Kasumi-1 (cell line): ENCODE data around the gene NFYB.
"Not testable (repeated sequence)": the region's sequence is repeated elsewhere in the genome, so short reads cannot be mapped to it uniquely, and the experiment has no call there.

ENCODE experiments used
- DNase-seq, 2 experiments: peaks; one replicate each; lab custom pipeline; 2025; lab: John Stamatoyannopoulos, UW

The NFYB gene

DNA sequence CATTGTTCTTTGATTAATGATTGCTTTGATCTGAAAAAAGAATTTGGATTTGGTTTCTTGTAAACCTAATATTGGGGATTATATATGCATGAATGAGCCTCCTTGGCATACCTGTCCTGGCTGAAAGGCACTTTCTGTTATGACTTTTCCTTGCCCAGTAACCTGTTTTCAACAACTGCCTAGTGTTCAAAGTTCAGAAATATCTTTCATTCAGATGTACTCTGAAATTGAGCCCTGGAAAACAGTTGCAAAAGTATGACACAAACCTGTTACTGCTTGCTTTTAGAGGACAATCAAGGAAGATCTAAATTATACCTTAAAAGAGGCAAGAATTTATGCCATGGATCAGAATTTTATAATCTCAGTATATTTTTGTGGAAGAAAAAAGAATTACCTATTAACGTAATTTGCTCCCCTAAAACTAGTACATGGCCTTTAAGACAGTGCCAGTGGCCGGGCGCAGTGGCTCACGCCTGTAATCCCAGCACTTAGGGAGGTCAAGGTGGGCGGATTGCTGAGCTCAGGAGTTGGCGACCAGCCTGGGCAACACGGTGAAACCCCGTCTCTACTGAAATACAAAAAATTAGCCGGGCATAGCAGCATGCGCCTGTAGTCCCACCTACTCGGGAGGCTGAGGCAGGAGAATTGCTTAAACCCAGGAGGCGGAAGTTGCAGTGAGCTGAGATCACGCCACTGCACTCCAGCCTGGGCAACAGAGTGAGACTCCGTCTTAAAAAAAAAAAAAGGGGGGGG is 23.0 kb downstream of the NFYB start:
- DNase-seq, result not testable (repeated sequence)

DNA sequence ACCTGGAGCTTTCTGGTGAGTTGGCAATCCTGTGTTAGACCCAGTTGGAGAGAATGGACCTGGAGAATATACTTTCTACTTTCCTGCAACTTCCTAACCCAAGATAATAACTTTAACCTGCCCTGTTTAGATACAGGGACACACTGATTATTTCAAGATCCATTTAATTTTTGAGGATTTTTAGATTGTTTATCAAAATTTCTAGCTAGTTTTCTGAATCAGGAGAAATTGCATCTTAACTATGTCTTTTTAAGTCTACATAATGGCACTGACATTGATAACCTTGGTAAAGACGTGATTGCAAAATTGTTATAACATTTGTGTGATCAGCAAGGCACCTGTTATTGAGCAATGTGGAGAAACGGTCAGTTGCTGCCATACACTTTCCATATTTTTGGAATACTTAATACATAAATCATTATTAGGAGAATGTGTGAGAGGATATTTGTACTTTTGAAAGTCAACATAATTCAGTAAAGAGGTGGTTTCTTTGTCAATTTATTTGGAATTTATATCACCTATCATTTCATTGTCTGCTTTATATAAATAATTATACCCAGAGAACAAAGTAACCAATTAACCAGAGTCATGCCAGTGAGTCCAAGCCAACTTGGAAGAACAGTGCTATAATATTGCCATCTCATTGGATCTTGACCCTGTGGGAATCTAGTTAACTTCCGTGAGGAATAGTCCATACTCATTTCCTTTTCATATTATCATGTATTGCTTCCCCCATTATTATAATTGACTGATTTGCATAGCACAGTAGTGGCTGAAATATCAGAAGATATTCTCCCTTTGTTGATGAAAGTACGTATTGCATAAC is 28.4 kb downstream of the NFYB start:
- DNase-seq, result no peak

DNA sequence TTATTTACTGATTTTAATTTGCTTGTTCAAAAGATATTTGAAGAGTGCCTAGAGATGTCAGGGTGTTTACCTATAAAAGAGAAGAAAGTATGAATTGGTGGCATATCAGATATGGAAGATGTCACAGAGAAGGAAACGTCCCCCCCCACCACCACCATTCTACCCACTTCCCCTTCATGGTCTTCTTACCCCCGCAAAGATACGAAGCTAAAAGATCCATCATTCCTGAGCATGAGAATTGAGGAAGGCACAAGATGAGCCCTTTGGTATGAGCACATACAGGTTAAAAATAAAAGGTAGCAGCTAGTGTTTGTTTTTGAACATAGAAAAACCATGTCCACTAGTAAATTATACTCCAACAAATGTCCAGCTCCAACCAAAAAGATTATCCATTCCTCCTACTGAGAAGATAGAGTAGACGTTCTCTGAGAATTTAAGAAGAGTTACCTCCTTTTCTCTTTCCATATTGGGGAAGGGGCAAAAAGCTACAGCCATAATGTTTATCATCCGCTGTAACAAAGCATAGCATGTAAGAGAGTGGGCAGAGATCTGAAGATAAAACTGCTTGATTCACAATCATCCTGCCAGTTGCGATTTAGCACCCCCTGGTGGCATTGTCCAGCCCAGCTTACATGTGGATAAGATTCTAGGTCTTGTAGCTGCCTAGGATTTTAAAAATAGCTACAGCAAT is 29.1 kb downstream of the NFYB start:
- peak; percentile 77 to 83 for DNase-seq

GRCh38 chr12:104106965-104107364 is 31.0 kb downstream of the NFYB start:
- DNase-seq, result peak; percentile 8 to 17

- DNase-seq, result no peak
These were observed 32.5 kb downstream of the NFYB start for GRCh38 chr12:104105461-104105860.

GRCh38 chr12:104097954-104098353 is 40.1 kb downstream of the NFYB start:
- no peak for DNase-seq

GRCh38 chr12:104095289-104095688 is 42.7 kb downstream of the NFYB start:
- no peak for DNase-seq

DNA sequence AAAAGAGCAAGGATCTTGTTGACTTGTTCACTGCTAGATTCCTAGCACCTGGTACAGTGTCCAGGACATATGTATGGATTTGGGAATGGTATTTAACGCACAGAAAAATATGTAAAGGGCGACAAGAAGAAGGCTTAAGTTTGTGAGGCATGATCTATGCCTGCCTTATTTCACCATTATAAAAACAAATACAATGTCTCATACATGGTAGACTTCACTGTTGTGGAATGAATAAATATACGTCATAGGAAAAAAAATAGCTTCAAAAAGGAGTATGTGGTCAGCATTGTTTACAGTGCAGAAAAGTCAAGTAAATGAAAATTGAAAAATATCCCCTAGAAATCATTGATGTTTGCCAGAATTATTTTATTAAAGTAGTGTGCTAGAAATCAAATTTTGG is 43.7 kb downstream of the NFYB start:
- DNase-seq, result no peak

DNA sequence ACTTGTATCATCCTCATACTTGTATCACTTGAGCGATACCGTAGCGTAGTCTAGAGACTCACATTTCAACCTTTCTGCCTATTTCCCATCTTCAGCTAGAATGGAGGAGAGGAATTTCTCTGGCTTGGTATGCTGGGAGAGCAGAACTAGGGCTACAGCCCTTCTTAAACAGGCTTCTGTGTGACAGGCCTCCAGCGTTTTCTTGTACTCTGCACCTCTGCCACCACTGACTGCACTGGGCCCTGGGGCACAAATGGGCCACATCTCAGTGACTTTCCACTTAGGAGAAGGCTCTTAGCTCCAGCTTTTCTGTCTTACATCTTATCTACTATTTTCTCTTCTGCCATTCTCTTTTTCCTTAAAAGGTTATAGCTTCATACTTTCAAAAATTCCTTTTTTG is 46.9 kb downstream of the NFYB start:
- DNase-seq, result no peak

- DNase-seq, result no peak
These were observed 47.3 kb downstream of the NFYB start for GRCh38 chr12:104090685-104091084.

DNA sequence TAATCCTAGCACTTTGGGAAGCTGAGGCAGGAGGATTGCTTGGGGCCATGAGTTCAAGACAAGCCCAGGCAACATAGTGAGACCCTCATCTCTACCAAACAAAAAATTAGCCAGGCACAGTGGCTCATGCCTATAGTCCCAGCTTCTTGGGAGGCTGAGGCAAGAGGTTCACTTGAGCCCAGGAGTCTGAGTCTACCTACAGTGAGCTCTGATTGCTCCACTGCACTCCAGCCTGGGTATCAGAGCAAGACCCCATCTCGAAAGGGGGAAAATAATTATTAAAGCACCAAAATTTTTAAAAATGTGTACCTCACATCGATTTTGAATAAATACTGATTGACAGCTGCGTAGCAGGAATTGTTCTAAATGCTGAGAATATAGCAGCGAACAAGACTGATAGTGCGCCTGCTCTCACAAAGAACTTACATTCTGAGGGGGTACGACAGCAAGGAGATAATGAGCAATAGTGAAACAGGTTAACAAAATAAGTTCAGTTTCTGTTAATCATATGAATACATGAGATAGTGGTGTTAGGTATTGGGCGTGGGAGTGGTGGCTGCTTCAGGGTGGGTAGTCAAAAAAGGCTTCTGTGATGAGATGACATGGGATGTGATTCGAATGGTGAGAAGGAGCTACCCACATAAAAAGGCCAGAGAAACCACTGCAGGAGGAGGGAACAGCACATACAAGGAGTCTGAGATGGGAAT is 54.1 kb downstream of the NFYB start:
- no peak for DNase-seq

- DNase-seq, result no peak
These were observed 57.2 kb downstream of the NFYB start for GRCh38 chr12:104080764-104081163.

GRCh38 chr12:104079024-104079423 is 59.0 kb downstream of the NFYB start:
- DNase-seq, result no peak

- no peak for DNase-seq
These were observed 64.3 kb downstream of the NFYB start for GRCh38 chr12:104073699-104074098.

- DNase-seq, result no peak
These were observed 65.9 kb downstream of the NFYB start for GRCh38 chr12:104072099-104072498.
